A204.1 (cell line): Measurements from ENCODE around the gene IL16.
"Not testable (repeated sequence)": the region's sequence is repeated elsewhere in the genome, so short reads cannot be mapped to it uniquely, and the experiment has no call there.

ENCODE experiments used
- FAIRE-seq: peaks from 2 replicates; lab custom pipeline; 2012; peaks lifted over from hg19 to GRCh38; lab: Jason Lieb, UNC

IL16 gene

GRCh38 chr15:81196576-81197254, at the start of gene IL16:
Gene IL16 (plus strand): TSS chr15:81196879. CDS start chr15:81225400, 28,521 bp downstream.
- FAIRE-seq = no peak

- FAIRE-seq = no peak
These were observed 45.3 kb upstream of the IL16 start for GRCh38 chr15:81151389-81151788.

GRCh38 chr15:81152339-81152738, 44.3 kb upstream of the IL16 start:
- FAIRE-seq = no peak

- FAIRE-seq = no peak
These were observed 43.9 kb upstream of the IL16 start for GRCh38 chr15:81152799-81153198.

- no peak for FAIRE-seq
These were observed 41.1 kb upstream of the IL16 start for GRCh38 chr15:81155375-81156218.

- no peak for FAIRE-seq
These were observed 40.4 kb upstream of the IL16 start for GRCh38 chr15:81156324-81156723.

GRCh38 chr15:81157195-81157938, 39.3 kb upstream of the IL16 start:
- no peak for FAIRE-seq

- no peak for FAIRE-seq
These were observed 38.8 kb upstream of the IL16 start for GRCh38 chr15:81157939-81158223.

- not testable (repeated sequence) for FAIRE-seq
These were observed 38.1 kb upstream of the IL16 start for GRCh38 chr15:81158561-81158960.

GRCh38 chr15:81160312-81161159, 36.1 kb upstream of the IL16 start:
- FAIRE-seq = no peak

GRCh38 chr15:81161160-81161673, 35.5 kb upstream of the IL16 start:
- FAIRE-seq = no peak

- no peak for FAIRE-seq
These were observed 34.8 kb upstream of the IL16 start for GRCh38 chr15:81161851-81162250.

GRCh38 chr15:81163961-81164800, 32.5 kb upstream of the IL16 start:
- FAIRE-seq = no peak

- no peak for FAIRE-seq
These were observed 31.1 kb upstream of the IL16 start for GRCh38 chr15:81165535-81165934.

GRCh38 chr15:81166636-81167305, 29.9 kb upstream of the IL16 start:
- no peak for FAIRE-seq

GRCh38 chr15:81168131-81168526, 28.6 kb upstream of the IL16 start:
- no peak for FAIRE-seq

- FAIRE-seq = no peak
These were observed 28.0 kb upstream of the IL16 start for GRCh38 chr15:81168644-81169043.

- no peak for FAIRE-seq
These were observed 26.2 kb upstream of the IL16 start for GRCh38 chr15:81170511-81170910.

GRCh38 chr15:81171286-81171685, 25.4 kb upstream of the IL16 start:
- FAIRE-seq = no peak

GRCh38 chr15:81174125-81174791, 22.4 kb upstream of the IL16 start:
- FAIRE-seq = no peak
